ENCODE measurements around the gene MAGEA1.
"Not testable (repeated sequence)": the region's sequence is repeated elsewhere in the genome, so short reads cannot be mapped to it uniquely, and the experiment has no call there.

MAGEA1 gene, protein sequence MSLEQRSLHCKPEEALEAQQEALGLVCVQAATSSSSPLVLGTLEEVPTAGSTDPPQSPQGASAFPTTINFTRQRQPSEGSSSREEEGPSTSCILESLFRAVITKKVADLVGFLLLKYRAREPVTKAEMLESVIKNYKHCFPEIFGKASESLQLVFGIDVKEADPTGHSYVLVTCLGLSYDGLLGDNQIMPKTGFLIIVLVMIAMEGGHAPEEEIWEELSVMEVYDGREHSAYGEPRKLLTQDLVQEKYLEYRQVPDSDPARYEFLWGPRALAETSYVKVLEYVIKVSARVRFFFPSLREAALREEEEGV

DNA sequence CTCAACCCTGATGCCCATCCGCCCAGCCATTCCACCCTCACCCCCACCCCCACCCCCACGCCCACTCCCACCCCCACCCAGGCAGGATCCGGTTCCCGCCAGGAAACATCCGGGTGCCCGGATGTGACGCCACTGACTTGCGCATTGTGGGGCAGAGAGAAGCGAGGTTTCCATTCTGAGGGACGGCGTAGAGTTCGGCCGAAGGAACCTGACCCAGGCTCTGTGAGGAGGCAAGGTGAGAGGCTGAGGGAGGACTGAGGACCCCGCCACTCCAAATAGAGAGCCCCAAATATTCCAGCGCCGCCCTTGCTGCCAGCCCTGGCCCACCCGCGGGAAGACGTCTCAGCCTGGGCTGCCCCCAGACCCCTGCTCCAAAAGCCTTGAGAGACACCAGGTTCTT, at the start of gene MAGEA1:
TSS of gene MAGEA1 (plus strand) at position 154 of the 400 bp plus-strand sequence. CDS start 3,106 bp downstream, outside the sequence.
- Mint-ChIP-seq H3K27ac (no peak within 1 kb of the TSS), H3K36me3 (no peaks in the 10 kb centered on the region), H3K9me3 (ENCODE audit: low read depth) (no peaks in the 10 kb centered on the region), H3K27me3 (no peaks in the 10 kb centered on the region), H3K4me1 (ENCODE audit: low read depth) (no peaks in the 10 kb centered on the region), H3K4me3 (no peak within 1 kb of the TSS)

DNA sequence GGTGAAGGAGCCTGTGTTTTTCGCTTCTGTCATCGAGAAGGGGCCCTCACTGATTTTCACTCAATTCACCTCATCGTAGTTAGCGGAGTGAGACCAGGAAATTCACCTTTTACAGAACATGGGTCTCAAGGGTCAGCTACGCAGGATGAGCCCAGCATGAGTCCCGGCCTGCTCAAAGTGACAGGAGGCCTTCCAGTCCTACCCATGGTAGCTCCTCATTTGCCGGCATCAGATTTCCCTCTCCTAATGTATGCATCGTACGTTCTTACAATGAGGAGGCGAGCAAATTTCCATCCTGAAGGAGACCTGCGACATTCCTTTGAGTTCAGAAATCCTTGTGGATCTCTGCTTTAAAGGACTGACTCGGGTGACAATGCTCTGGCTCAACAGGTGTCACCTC, 46.2 kb upstream of the MAGEA1 start:
- H3K27me3 Mint-ChIP-seq; H3K27ac Mint-ChIP-seq; H3K4me1 Mint-ChIP-seq (ENCODE audit: low read depth); H3K36me3 Mint-ChIP-seq; H3K9me3 Mint-ChIP-seq (ENCODE audit: low read depth); H3K4me3 Mint-ChIP-seq: not testable (repeated sequence)

DNA sequence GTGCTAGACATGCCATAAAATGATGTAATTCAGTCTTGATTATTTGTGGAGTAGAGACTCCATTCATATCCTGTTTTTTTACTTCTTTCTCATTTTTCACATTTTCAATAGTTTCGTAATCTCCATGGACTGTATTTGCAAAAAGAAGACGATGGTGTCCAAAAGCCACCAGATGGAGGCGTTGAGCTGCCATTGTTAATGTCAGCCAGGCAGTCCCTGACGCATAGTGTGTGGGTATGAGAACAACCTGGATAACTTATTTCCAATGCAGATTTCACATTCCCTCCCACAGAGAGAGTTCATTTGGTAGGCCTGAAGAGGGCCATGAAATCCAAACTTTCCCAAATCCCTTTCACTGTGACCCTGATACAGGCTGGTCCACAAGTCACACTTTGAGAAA, 40.0 kb upstream of the MAGEA1 start:
- not testable (repeated sequence) for H3K27ac Mint-ChIP-seq; H3K9me3 Mint-ChIP-seq (ENCODE audit: low read depth); H3K36me3 Mint-ChIP-seq; H3K27me3 Mint-ChIP-seq; H3K4me1 Mint-ChIP-seq (ENCODE audit: low read depth); H3K4me3 Mint-ChIP-seq

DNA sequence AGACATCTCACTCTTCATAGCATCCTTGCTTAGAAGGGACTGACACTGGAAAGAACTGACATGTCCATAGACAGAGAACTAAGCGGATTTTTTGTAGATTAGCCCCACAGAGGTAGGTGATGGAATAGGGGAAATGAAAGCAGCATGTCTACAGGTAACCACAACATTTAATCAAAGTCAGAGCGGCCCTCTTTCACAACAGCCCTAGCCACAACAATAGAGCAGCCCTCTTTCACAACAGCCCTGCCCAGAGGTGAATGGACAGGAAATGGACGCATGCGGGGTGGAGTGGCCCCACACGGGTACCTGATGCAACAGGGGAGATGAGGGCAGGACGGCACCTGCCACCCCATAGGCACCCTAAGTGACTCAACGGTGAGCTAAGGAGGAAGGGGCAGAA, 32.8 kb upstream of the MAGEA1 start:
- not testable (repeated sequence) for H3K36me3 Mint-ChIP-seq; H3K4me3 Mint-ChIP-seq; H3K27ac Mint-ChIP-seq; H3K9me3 Mint-ChIP-seq (ENCODE audit: low read depth); H3K27me3 Mint-ChIP-seq; H3K4me1 Mint-ChIP-seq (ENCODE audit: low read depth)

DNA sequence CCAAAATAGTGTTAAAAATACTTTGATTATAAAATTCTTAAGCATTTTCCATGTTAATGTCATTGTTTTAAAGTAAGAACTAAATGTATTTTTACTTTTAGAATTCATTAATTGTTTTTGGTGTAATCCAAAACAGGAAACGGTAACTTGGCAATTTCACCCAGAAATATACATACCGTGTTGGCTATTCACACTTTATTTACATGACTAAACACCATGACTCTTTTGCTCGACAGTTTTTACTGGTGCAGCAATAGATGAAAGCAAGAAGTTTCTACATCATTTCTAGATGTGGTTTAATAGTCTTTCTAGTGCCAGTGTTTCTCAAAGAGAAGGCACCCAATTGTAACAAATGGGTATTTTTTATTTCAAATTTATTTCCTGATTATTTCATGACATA, 25.6 kb upstream of the MAGEA1 start:
- H3K4me1 Mint-ChIP-seq (ENCODE audit: low read depth): no peaks in the 10 kb centered on the region
- H3K27me3 Mint-ChIP-seq: peaks cover 5% of the 10 kb centered on the region
- no peaks in the 10 kb centered on the region for H3K9me3 Mint-ChIP-seq (ENCODE audit: low read depth)
- no peak overlapping the region for H3K27ac Mint-ChIP-seq
- H3K4me3 Mint-ChIP-seq: no peak overlapping the region
- no peaks in the 10 kb centered on the region for H3K36me3 Mint-ChIP-seq

DNA sequence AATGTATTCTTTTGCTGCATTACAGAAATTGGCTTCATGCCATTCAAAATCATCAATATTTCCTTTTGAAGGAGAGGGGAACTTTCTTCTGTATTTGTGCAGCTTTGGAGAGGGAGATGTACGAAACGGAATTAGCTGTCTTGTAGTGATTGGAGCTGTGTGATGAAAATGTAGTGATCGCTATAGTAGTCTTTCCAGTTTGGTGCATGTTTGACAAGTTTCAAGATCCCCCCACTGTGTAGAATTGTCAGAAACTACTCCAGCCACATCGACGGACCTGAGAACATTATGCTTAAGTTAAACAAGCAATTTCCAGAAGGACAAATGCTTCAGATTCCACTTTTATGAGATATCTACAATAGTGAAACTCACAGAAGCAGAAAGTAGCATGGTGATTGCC, 21.6 kb upstream of the MAGEA1 start:
- Mint-ChIP-seq H3K4me3 (no peak overlapping the region), H3K4me1 (ENCODE audit: low read depth) (no peaks in the 10 kb centered on the region), H3K27ac (no peak overlapping the region), H3K9me3 (ENCODE audit: low read depth) (no peaks in the 10 kb centered on the region), H3K27me3 (peaks cover 5% of the 10 kb centered on the region), H3K36me3 (no peaks in the 10 kb centered on the region)

DNA sequence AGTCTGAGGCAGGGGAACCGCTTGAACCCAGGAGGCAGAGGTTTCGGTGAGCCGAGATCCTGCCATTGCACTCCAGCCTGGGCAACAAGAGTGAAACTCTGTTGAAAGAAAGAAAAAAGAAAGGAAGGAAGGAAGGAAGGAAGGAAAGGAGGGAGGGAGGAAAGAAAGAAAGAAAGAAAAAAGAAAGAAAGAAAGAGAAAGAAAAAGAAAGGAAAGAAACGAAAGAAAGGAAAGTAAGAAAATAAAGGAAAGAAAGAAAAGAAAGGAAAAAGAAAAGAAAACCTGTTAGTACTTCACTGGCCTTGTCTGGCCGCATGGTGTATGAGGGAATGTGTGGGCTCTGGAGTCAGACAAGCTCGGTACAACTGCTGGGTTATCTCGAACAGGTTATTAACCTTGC, 20.8 kb upstream of the MAGEA1 start:
- no peaks in the 10 kb centered on the region for H3K4me1 Mint-ChIP-seq (ENCODE audit: low read depth)
- peaks cover 5% of the 10 kb centered on the region for H3K27me3 Mint-ChIP-seq
- H3K36me3 Mint-ChIP-seq: no peaks in the 10 kb centered on the region
- no peak overlapping the region for H3K4me3 Mint-ChIP-seq
- H3K9me3 Mint-ChIP-seq (ENCODE audit: low read depth): no peaks in the 10 kb centered on the region
- H3K27ac Mint-ChIP-seq: no peak overlapping the region

DNA sequence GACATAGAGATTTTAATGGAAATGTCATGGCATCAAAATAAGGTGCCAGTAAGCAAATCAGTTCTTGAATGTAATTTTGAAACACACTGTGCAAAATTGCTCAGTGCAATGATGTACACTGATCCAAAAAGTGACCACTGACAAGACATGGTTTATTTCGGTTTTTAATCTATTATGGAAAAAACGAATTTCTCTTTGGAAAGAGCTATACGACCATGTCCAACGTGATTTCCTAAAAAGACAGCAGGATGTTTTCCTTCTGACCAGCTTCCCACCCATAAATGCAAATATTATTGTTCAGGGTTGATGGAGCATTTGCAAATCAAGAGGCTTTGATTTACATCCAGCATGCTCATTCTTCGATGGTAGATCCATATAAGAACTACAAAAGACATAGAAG, 17.1 kb upstream of the MAGEA1 start:
- no peak overlapping the region for H3K4me3 Mint-ChIP-seq
- H3K27ac Mint-ChIP-seq: no peak overlapping the region
- no peaks in the 10 kb centered on the region for H3K36me3 Mint-ChIP-seq
- no peaks in the 10 kb centered on the region for H3K4me1 Mint-ChIP-seq (ENCODE audit: low read depth)
- H3K9me3 Mint-ChIP-seq (ENCODE audit: low read depth): no peaks in the 10 kb centered on the region
- peaks cover 3% of the 10 kb centered on the region for H3K27me3 Mint-ChIP-seq

DNA sequence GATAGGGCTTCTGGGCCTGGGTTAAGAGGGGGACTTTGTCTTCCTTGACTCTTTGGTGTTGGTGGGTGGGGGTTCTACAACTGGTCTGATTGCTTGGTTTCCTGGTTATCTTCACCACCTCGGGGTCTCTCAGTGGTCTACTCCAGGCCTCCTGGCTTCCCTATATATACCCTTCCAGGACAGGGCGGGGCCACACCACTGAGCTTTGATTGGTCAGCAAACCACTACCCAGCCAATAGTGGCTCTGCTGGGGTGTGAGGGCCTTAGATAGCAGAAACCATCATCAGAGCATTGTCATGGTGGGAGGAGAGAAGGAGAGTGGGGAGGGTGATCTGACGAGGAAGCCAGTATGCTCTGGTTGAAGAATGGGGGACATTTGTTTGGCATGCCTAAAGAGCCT, 14.4 kb upstream of the MAGEA1 start:
- Mint-ChIP-seq H3K4me1 (ENCODE audit: low read depth) (no peaks in the 10 kb centered on the region), H3K27me3 (no peaks in the 10 kb centered on the region), H3K27ac (no peak overlapping the region)

DNA sequence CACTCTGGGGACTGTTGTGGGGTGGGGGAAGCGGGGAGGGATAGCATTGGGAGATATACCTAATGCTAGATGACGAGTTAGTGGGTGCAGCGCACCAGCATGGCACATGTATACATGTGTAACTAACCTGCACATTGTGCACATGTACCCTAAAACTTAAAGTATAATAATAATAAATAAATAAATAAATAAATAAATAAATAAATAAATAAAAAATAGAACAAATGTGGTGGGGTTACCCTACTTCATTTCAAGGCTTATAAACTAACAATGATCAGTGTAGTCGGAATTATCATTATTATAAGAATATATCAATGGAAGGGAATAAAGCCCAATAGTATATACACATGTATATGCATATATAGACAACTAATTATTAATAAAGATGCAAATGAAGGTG, 10.7 kb upstream of the MAGEA1 start:
- not testable (repeated sequence) for H3K27me3 Mint-ChIP-seq; H3K4me1 Mint-ChIP-seq (ENCODE audit: low read depth); H3K9me3 Mint-ChIP-seq (ENCODE audit: low read depth)

More for the DNA sequence above, 14.4 kb upstream of the MAGEA1 start:
- Mint-ChIP-seq H3K9me3 (ENCODE audit: low read depth) (no peaks in the 10 kb centered on the region), H3K4me3 (no peak overlapping the region), H3K36me3 (no peaks in the 10 kb centered on the region)

DNA sequence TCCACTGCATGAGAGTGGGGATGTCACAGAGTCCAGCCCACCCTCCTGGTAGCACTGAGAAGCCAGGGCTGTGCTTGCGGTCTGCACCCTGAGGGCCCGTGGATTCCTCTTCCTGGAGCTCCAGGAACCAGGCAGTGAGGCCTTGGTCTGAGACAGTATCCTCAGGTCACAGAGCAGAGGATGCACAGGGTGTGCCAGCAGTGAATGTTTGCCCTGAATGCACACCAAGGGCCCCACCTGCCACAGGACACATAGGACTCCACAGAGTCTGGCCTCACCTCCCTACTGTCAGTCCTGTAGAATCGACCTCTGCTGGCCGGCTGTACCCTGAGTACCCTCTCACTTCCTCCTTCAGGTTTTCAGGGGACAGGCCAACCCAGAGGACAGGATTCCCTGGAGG, 2.7 kb downstream of the MAGEA1 start:
- Mint-ChIP-seq H3K27me3 (no peaks in the 10 kb centered on the region), H3K9me3 (ENCODE audit: low read depth) (no peaks in the 10 kb centered on the region), H3K4me1 (ENCODE audit: low read depth) (no peaks in the 10 kb centered on the region), H3K4me3 (no peak overlapping the region), H3K36me3 (no peaks in the 10 kb centered on the region), H3K27ac (no peak overlapping the region)

More for the DNA sequence above, 10.7 kb upstream of the MAGEA1 start:
- not testable (repeated sequence) for H3K4me3 Mint-ChIP-seq, H3K27ac Mint-ChIP-seq, H3K36me3 Mint-ChIP-seq

DNA sequence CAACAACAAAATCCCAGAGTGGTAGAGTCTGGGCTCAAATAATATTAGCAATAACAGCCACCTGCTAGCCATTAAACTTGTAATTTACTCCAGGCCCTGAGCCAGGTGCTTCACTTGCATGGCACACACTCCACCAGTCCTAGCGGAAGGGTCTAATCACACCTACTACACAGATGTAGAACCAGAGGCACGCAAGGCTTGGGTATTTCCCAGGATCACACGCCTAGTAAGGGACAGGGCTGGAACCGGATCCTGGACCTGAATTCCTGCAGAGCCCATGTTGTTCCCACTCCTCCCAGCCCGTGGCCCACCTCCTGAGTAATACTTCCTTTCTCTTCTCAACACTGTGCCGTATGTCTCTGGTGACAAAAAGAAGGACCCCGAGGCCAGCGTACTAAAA, 5.7 kb downstream of the MAGEA1 start:
- H3K36me3 Mint-ChIP-seq: no peaks in the 10 kb centered on the region
- H3K4me1 Mint-ChIP-seq (ENCODE audit: low read depth): no peaks in the 10 kb centered on the region
- no peak overlapping the region for H3K27ac Mint-ChIP-seq
- no peak overlapping the region for H3K4me3 Mint-ChIP-seq
- H3K9me3 Mint-ChIP-seq (ENCODE audit: low read depth): no peaks in the 10 kb centered on the region
- peaks cover 5% of the 10 kb centered on the region for H3K27me3 Mint-ChIP-seq

DNA sequence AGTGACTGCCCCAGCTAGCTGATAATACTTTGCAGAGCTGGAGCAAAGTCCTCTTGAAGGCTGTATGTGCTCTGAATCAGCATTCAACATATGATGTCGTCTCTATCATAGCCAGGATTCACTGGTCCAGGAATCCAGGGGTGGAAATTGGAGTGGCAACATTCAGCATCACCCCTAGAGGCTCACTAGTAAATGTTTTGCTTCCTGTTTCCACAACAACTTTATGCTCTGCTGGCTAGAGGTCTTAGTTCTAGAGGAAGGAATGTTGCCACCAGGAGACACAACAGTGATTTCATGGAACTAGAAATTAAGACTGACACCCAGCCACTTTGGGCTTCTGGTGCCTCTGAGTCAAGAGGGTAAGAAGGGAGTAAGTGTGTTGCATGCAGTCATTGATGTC, 11.3 kb downstream of the MAGEA1 start:
- H3K27me3 Mint-ChIP-seq: peaks cover 13% of the 10 kb centered on the region
- H3K27ac Mint-ChIP-seq: no peak overlapping the region
- no peaks in the 10 kb centered on the region for H3K4me1 Mint-ChIP-seq (ENCODE audit: low read depth)
- H3K36me3 Mint-ChIP-seq: no peaks in the 10 kb centered on the region
- no peak overlapping the region for H3K4me3 Mint-ChIP-seq
- H3K9me3 Mint-ChIP-seq (ENCODE audit: low read depth): no peaks in the 10 kb centered on the region

DNA sequence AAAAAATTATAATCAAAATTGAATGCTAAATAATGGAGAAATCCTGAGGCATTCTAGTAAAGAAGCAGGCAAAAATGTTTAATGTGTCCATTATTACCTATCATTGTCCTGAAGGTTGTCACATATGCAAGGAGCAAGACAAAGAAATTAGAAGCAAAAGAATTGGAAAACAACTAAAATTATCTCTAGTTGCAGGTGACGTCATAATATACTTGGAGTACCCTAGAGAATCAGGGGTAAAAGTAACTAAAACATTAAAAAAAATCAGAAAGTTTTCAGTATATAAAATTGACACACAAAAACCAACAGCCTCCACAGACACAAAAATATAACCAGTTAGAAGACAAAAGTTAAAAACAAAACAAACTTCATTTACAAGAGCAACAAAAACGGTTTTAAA, 21.4 kb downstream of the MAGEA1 start:
- Mint-ChIP-seq H3K4me3 (no peak overlapping the region), H3K36me3 (no peaks in the 10 kb centered on the region), H3K9me3 (ENCODE audit: low read depth) (no peaks in the 10 kb centered on the region), H3K27ac (no peak overlapping the region), H3K4me1 (ENCODE audit: low read depth) (no peaks in the 10 kb centered on the region), H3K27me3 (peaks cover 10% of the 10 kb centered on the region)

DNA sequence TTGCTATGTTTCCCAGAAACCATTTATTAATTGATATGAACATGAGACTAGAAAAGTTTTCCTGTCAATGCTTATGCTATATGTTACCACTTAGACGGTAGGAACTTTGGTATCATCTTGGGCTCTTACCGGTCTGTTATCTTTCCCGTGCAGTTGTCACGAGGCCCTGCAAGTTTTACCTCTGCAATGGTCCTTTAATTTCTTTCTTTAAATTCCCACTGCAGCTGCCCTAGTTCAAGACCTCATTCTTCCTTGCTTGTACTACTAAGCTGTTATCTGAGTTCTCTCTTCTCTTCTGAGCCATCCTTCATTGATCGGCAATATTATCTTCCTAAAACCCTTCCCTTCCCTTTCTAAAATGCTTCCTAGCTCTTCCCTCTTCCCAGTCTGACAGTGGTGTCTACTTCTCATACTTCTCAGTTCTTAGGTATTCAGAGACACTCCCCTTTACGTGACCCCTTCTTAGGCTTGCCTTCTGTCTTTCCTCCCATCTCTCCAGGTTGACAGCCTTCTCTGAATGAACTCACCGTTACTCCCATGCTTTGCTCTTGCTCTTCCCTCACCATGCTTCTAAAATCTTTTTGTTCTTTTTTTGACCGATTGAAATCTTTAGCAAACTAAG, 27.5 kb downstream of the MAGEA1 start:
- peaks cover 17% of the 10 kb centered on the region for H3K27me3 Mint-ChIP-seq
- no peak overlapping the region for H3K4me3 Mint-ChIP-seq
- no peaks in the 10 kb centered on the region for H3K36me3 Mint-ChIP-seq
- H3K9me3 Mint-ChIP-seq (ENCODE audit: low read depth): peaks cover 10% of the 10 kb centered on the region
- no peaks in the 10 kb centered on the region for H3K4me1 Mint-ChIP-seq (ENCODE audit: low read depth)
- H3K27ac Mint-ChIP-seq: no peak overlapping the region

DNA sequence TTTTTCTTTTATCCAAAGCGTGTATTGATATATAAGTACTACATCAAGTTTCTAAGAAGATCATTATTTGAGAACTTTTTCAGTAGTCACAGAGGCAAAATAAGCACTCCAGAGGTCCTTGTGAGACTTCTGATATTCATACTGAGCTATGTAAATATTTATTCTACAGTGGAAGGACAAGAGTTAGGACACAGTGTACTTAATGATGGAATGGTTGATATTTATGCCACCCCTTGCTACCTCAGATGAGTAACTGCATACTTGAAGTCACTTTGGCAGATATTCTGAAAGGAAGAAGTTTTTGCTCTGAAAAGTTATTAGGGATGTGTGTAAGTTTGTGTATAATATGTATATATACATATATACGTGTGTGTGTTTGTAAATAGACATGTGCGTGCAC, 30.3 kb downstream of the MAGEA1 start:
- Mint-ChIP-seq H3K4me1 (ENCODE audit: low read depth) (no peaks in the 10 kb centered on the region), H3K9me3 (ENCODE audit: low read depth) (peaks cover 10% of the 10 kb centered on the region)

More for the DNA sequence above, 30.3 kb downstream of the MAGEA1 start:
- H3K4me3 Mint-ChIP-seq: no peak overlapping the region
- peaks cover 12% of the 10 kb centered on the region for H3K27me3 Mint-ChIP-seq
- H3K27ac Mint-ChIP-seq: no peak overlapping the region
- H3K36me3 Mint-ChIP-seq: no peaks in the 10 kb centered on the region
